Sigmoid colon (tissue), 7 donors: ENCODE measurements around the gene MYL6B. TPM values are rescaled to one million over a fixed set of nuclear protein-coding genes. Genes with fewer than 3 reads are reported as not detected.

Experiments used
- DNase-seq: peaks from one replicate; pipeline ENCODE4 v3.0.0-alpha.2; 2019
- H3K27ac ChIP-seq, 4 donors: fragments of 200-600 bp; sonication (generic); one replicate each; pipeline ENCODE4 v1.5.1; 2016 to 2019; ENCODE audit warnings: mild to moderate bottlenecking in 1 of 4
- H3K27me3 ChIP-seq, 3 donors: fragments of 200-600 bp; sonication (generic); one replicate each; pipeline ENCODE4 v1.5.1; 2019; ENCODE audit warnings: mild to moderate bottlenecking in 1 of 3
- H3K36me3 ChIP-seq, 4 donors: fragments of 200-600 bp; sonication (generic); one replicate each; pipeline ENCODE4 v1.5.1; 2016 to 2019
- H3K4me1 ChIP-seq, 4 donors: fragments of 200-600 bp; sonication (generic); one replicate each; pipeline ENCODE4 v1.5.1; 2017 to 2019
- H3K4me3 ChIP-seq, 4 donors: fragments of 200-600 bp; sonication (generic); one replicate each; pipeline ENCODE4 v1.5.1; 2017 to 2019; ENCODE audit warnings: mild to moderate bottlenecking in 2 of 4, moderate library complexity in 1 of 4
- H3K9me3 ChIP-seq, 4 donors: fragments of 200-600 bp in 3 of 4; sonication (generic) in 3 of 4; one replicate each; pipeline versions ENCODE4 v1.5.1 to v1.6.1; 2013 to 2019
- EP300 ChIP-seq, 4 donors: sonication (generic); formaldehyde crosslinking; IDR thresholded peaks; one replicate each; pipeline ENCODE4 v1.6.1; 2017; ENCODE audit warnings: antibody characterized with exemption in 4 of 4
- POLR2A ChIP-seq, 2 donors: fragments of 450-650 bp; IDR thresholded peaks; one replicate each; pipeline ENCODE4 v1.6.1; 2016; ENCODE audit warnings: antibody characterized with exemption in 2 of 2, mild to moderate bottlenecking in 2 of 2, moderate library complexity in 2 of 2
- POLR2AphosphoS5 ChIP-seq, 4 donors: sonication (generic); formaldehyde crosslinking; IDR thresholded peaks; one replicate each; pipeline ENCODE4 v1.6.1; 2017; ENCODE audit warnings: antibody characterized with exemption in 4 of 4
- WGBS, 2 donors: extraction: QIAGEN DNeasy Blood & Tissue Kit; methylation state at CpG; one replicate each; pipeline ENCODE4 v1.1.7; 2013; 5-methylcytosine and 5-hydroxymethylcytosine counted together
- intact Hi-C: fragments of 100-400 bp; cut with DNase I; formaldehyde crosslinking; loops from one replicate; pipeline ENCODE4 v1.15.1; 2023
- polyA plus RNA-seq, 3 donors: library from polyadenylated mRNA; stranded (reverse); fragments of 200-250 nt; gene quantifications; one replicate each; pipeline ENCODE4 v1.2.3, GENCODE V29; 2013
- total RNA-seq, 4 donors: library from RNA; depleted of rRNA; stranded (reverse); fragments of >200 nt; gene quantifications; one replicate each; pipeline ENCODE4 v1.1.0, GENCODE V29; 2016
- TF ChIP-seq, protein P1 (sequence below), 4 experiments: fragments of 450-650 bp in 3 of 4; fragments of 200-600 bp in 1 of 4; IDR thresholded peaks; one replicate each; pipeline ENCODE4 v1.5.1; 2016 to 2019; ENCODE audit warnings: antibody characterized with exemption in 4 of 4, mild to moderate bottlenecking in 3 of 4, moderate library complexity in 2 of 4
- donor health status: healthy with polysubstance abuse.
- donor health status: Bipolar disorder and iron deficiency.
- donor health status: healthy.

Gene MYL6B
- total and polyA plus RNA-seq, 7 donors: 26.4 to 90.6 (median 51.4) TPM

DNA sequence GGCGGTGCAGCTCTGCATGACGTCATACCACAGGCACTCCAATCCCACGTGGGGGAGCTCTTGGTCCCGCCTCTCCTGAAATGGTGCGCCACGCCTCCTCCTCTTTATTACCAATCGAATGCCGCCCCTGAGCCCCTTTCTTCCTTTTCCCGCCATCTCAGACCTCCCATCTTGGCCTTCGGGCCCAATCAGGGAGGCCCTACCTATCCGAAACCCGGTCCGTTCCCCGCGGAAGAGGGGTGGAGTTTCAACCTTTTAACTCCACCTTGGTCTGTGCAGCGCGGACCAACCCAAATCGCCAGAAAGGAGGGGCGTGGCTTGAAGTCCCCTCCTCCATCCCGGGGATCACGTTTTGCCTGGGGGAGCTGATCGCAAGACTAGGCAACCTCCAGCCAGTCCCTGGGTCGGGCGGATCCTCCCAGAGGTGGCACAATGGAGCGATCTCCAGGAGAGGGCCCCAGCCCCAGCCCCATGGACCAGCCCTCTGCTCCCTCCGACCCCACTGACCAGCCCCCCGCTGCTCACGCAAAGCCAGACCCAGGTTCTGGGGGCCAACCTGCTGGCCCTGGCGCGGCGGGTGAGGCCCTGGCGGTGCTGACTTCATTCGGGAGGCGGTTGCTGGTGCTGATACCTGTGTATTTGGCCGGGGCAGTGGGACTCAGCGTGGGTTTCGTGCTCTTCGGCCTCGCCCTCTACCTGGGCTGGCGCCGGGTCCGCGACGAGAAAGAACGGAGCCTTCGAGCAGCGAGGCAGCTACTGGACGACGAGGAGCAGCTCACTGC, 24.3 kb upstream of the MYL6B start, which contains the start of gene ESYT1:
ESYT1 (plus strand) TSS at position 380 of the 782 bp plus-strand sequence; CDS start at position 433, 53 bp downstream.
- 0% methylated on average over 49 of the region's 49 CpGs for WGBS, 2 donors
- Histone ChIP-seq H3K9me3 (no peaks in the 10 kb centered on the region), H3K4me1 (peaks cover 0 to 46% (median 32%) of the 10 kb centered on the region in 4 donors), H3K4me3 (peak within 1 kb of the TSS; percentile 76 to 83 (median 80)), H3K27me3 (no peaks in the 10 kb centered on the region), H3K36me3 (peaks cover 24 to 27% (median 27%) of the 10 kb centered on the region in 4 donors), H3K27ac (peak within 1 kb of the TSS; percentile 95 to 98 (median 96))
- intact Hi-C loops: loop anchor here (1.0 to 10.0 kb wide), 3 partner anchors 23 to 337 kb away; partner anchors contain the start of genes SMARCC2 and SPRYD4
- TF ChIP-seq, protein P1, sequence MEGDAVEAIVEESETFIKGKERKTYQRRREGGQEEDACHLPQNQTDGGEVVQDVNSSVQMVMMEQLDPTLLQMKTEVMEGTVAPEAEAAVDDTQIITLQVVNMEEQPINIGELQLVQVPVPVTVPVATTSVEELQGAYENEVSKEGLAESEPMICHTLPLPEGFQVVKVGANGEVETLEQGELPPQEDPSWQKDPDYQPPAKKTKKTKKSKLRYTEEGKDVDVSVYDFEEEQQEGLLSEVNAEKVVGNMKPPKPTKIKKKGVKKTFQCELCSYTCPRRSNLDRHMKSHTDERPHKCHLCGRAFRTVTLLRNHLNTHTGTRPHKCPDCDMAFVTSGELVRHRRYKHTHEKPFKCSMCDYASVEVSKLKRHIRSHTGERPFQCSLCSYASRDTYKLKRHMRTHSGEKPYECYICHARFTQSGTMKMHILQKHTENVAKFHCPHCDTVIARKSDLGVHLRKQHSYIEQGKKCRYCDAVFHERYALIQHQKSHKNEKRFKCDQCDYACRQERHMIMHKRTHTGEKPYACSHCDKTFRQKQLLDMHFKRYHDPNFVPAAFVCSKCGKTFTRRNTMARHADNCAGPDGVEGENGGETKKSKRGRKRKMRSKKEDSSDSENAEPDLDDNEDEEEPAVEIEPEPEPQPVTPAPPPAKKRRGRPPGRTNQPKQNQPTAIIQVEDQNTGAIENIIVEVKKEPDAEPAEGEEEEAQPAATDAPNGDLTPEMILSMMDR (IDR thresholded peaks at IDR 0.05): no peak
- TF ChIP-seq POLR2AphosphoS5 (IDR thresholded peaks at IDR 0.05) (peak; percentile 98 to 99 (median 99)), POLR2A (IDR thresholded peaks at IDR 0.05) (peak; percentile 97 to 98), EP300 (IDR thresholded peaks at IDR 0.05) (no peak)
- DNase-seq: peak; percentile 100

DNA sequence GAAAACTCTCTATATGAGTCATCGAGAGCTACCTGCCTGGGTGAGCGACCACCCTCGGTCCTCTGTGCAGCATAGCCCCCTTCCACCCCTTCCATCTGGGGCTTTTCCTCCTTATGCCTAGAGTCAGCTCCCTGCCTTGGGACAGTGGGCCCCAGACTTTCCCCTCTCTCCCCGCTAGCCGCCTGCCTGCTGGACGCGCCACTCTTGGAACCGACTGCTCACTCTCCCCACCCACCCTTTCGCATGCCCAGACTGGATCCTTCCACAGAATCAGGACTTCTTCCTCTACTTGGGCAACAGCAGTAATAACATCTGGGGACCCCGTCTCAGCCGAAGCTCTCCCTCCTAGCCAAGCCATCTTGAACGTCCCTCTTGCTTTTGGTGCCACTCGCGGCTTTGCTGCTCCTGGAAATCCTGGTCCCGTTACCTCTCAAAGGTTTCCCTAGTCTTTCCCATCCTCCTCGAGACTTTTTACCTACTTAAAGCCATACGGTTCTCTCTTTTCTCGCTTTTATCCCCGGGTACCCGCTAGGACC, 23.6 kb upstream of the MYL6B start:
- H3K4me1 ChIP-seq: peaks cover 0 to 46% (median 32%) of the 10 kb centered on the region in 4 donors
- H3K4me3 ChIP-seq: peak overlapping the region; percentile 76 to 83 (median 80)
- WGBS, 2 donors: 0% methylated on average over 20 of the region's 20 CpGs
- TF ChIP-seq, protein P1 (IDR thresholded peaks at IDR 0.05): no peak
- TF ChIP-seq EP300 (IDR thresholded peaks at IDR 0.05): no peak
- TF ChIP-seq POLR2A (IDR thresholded peaks at IDR 0.05): no peak
- no peak for TF ChIP-seq POLR2AphosphoS5 (IDR thresholded peaks at IDR 0.05)
- intact Hi-C loops: loop anchor here (1.0 to 10.0 kb wide), 3 partner anchors 22 to 336 kb away; partner anchors contain the start of genes SMARCC2 and SPRYD4
- peak; percentile 76 for DNase-seq
- H3K36me3 ChIP-seq: peaks cover 31 to 33% (median 33%) of the 10 kb centered on the region in 4 donors
- H3K27me3 ChIP-seq: no peaks in the 10 kb centered on the region
- H3K9me3 ChIP-seq: no peaks in the 10 kb centered on the region
- peak overlapping the region; percentile 95 to 98 (median 96) for H3K27ac ChIP-seq

DNA sequence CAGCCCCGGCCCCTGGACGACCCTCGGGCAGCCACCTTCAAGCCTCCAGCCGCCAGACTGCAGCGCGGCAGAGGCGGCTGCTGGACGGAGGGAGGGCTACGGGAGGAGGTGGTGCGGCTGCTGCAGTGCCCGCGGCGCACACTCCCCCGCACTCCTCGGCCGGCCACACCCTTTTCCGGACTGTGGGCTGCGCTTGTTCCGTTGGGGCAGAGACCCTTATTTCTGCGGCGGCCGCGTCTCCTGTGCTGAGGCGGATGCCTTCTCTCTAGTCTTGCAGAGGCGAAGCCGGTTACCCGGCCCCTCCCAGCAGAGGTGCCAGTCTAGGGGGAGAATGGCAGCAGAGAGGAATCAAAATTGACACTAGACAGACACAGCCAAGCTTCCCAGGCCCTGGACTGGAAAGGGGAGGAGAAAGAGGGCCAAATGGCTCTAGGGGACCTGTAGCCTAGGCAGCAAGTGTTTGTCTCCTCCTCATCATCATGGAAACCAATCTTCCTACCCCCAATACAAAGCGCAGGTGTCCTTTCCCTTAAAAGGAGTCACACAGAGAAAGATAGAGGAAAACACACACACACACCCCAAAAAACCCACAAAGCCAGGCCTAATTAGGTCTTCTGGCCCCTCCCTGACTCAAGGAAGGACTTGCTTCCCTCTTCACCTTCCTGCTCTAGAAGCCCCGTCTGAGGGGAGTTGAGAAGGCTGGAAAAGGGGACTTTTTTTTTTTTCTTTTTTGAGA, 23.0 kb upstream of the MYL6B start:
- TF ChIP-seq EP300 (IDR thresholded peaks at IDR 0.05) (no peak), POLR2A (IDR thresholded peaks at IDR 0.05) (peak; percentile 48 to 54), POLR2AphosphoS5 (IDR thresholded peaks at IDR 0.05) (peak; percentile 44 to 86 (median 64))
- TF ChIP-seq, protein P1 (IDR thresholded peaks at IDR 0.05): no peak
- intact Hi-C loops: loop anchor here (2.0 to 10.0 kb wide), 2 partner anchors 21 to 335 kb away; partner anchors contain the start of gene SPRYD4
- Histone ChIP-seq H3K4me3 (peak overlapping the region; percentile 76 to 83 (median 80)), H3K36me3 (peaks cover 34 to 40% (median 39%) of the 10 kb centered on the region in 4 donors), H3K4me1 (peaks cover 0 to 46% (median 32%) of the 10 kb centered on the region in 4 donors), H3K27me3 (no peaks in the 10 kb centered on the region), H3K9me3 (no peaks in the 10 kb centered on the region), H3K27ac (peak overlapping the region; percentile 95 to 98 (median 96))
- DNase-seq: peak; percentile 88
- 1% methylated on average over 29 of the region's 29 CpGs for WGBS, 2 donors

DNA sequence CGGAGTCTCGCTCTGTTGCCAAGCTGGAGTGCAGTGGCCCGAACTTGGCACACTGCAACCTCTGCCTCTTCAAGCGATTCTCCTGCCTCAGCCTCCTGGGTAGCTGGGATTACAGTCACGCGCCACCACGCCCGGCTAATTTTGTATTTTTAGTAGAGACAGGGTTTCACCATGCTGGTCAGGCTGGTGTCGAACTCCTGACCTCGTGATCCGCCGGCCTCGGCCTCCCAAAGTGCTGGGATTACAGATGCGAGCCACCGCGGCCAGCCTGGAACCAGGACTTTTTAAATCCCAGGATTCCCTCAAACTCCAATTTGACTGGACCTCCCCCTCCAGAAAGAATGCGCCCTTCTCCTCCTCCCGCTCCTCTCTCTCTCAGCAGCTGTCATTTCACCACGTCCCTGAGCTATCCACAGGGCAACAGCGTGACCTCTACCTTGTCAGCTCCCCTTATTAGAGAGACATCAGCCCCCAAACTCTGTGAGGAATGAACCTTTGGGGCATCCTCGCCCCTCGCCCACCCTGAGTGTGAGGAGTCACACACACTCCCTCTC, 22.4 kb upstream of the MYL6B start:
- H3K36me3 ChIP-seq: peaks cover 39 to 46% (median 45%) of the 10 kb centered on the region in 4 donors
- H3K4me1 ChIP-seq: peaks cover 0 to 46% (median 32%) of the 10 kb centered on the region in 4 donors
- 60 to 65% methylated on average over 22 of the region's 22 CpGs for WGBS, 2 donors
- no peak for DNase-seq
- intact Hi-C loops: loop anchor here (2.0 to 10.0 kb wide), 2 partner anchors 21 to 335 kb away; partner anchors contain the start of gene SPRYD4
- H3K27ac ChIP-seq: peak overlapping the region; percentile 95 to 98 (median 96)
- TF ChIP-seq EP300 (IDR thresholded peaks at IDR 0.05) (no peak), POLR2A (IDR thresholded peaks at IDR 0.05) (no peak), POLR2AphosphoS5 (IDR thresholded peaks at IDR 0.05) (no peak)
- TF ChIP-seq, protein P1 (IDR thresholded peaks at IDR 0.05): no peak
- H3K27me3 ChIP-seq: no peaks in the 10 kb centered on the region
- peak overlapping the region in 3 of 4 donors; percentile 76 to 82 (median 79) for H3K4me3 ChIP-seq
- H3K9me3 ChIP-seq: no peaks in the 10 kb centered on the region
